ENCODE data around the gene METTL22. TPM values are rescaled to one million over a fixed set of nuclear protein-coding genes. Genes with fewer than 3 reads are reported as not detected.

METTL22 gene
- total RNA-seq, 1 donor from 2014 or later: 87.9 TPM

- H3K36me3 Mint-ChIP-seq (ENCODE audit: unreplicated experiment): no peaks in the 10 kb centered on the region
- H3K27ac Mint-ChIP-seq (ENCODE audit: unreplicated experiment): no peak overlapping the region
- peaks cover 7% of the 10 kb centered on the region for H3K9me3 Mint-ChIP-seq (ENCODE audit: unreplicated experiment)
- peaks cover 5% of the 10 kb centered on the region for H3K27me3 Mint-ChIP-seq (ENCODE audit: unreplicated experiment)
- H3K4me3 Mint-ChIP-seq (ENCODE audit: unreplicated experiment): no peak overlapping the region
- TF ChIP-seq CTCF (IDR thresholded peaks at IDR 0.05; ENCODE audit: partially characterized antibody, unreplicated experiment): no peak
- no peak for DNase-seq
- H3K4me1 Mint-ChIP-seq (ENCODE audit: low read depth, unreplicated experiment): no peaks in the 10 kb centered on the region
Observed at GRCh38 chr16:8583199-8583598, 38.3 kb upstream of the METTL22 start.

GRCh38 chr16:8583732-8584131, 37.8 kb upstream of the METTL22 start:
- no peak for DNase-seq
- no peaks in the 10 kb centered on the region for H3K36me3 Mint-ChIP-seq (ENCODE audit: unreplicated experiment)

GRCh38 chr16:8585041-8585440, 36.5 kb upstream of the METTL22 start:
- Mint-ChIP-seq H3K36me3 (ENCODE audit: unreplicated experiment) (no peaks in the 10 kb centered on the region), H3K27me3 (ENCODE audit: unreplicated experiment) (peaks cover 4% of the 10 kb centered on the region), H3K27ac (ENCODE audit: unreplicated experiment) (no peak overlapping the region), H3K4me1 (ENCODE audit: low read depth, unreplicated experiment) (no peaks in the 10 kb centered on the region), H3K9me3 (ENCODE audit: unreplicated experiment) (peaks cover 7% of the 10 kb centered on the region), H3K4me3 (ENCODE audit: unreplicated experiment) (no peak overlapping the region)
- no peak for TF ChIP-seq CTCF (IDR thresholded peaks at IDR 0.05; ENCODE audit: partially characterized antibody, unreplicated experiment)
- DNase-seq: no peak

More at GRCh38 chr16:8583732-8584131, 37.8 kb upstream of the METTL22 start:
- H3K4me3 Mint-ChIP-seq (ENCODE audit: unreplicated experiment): no peak overlapping the region
- H3K4me1 Mint-ChIP-seq (ENCODE audit: low read depth, unreplicated experiment): no peaks in the 10 kb centered on the region
- H3K27ac Mint-ChIP-seq (ENCODE audit: unreplicated experiment): no peak overlapping the region
- peaks cover 5% of the 10 kb centered on the region for H3K27me3 Mint-ChIP-seq (ENCODE audit: unreplicated experiment)
- peaks cover 7% of the 10 kb centered on the region for H3K9me3 Mint-ChIP-seq (ENCODE audit: unreplicated experiment)
- TF ChIP-seq CTCF (IDR thresholded peaks at IDR 0.05; ENCODE audit: partially characterized antibody, unreplicated experiment): no peak

GRCh38 chr16:8585857-8586256, 35.6 kb upstream of the METTL22 start:
- Mint-ChIP-seq H3K4me1 (ENCODE audit: low read depth, unreplicated experiment) (no peaks in the 10 kb centered on the region), H3K27me3 (ENCODE audit: unreplicated experiment) (peaks cover 4% of the 10 kb centered on the region), H3K4me3 (ENCODE audit: unreplicated experiment) (no peak overlapping the region), H3K9me3 (ENCODE audit: unreplicated experiment) (peaks cover 7% of the 10 kb centered on the region), H3K27ac (ENCODE audit: unreplicated experiment) (no peak overlapping the region), H3K36me3 (ENCODE audit: unreplicated experiment) (no peaks in the 10 kb centered on the region)
- no peak for DNase-seq
- TF ChIP-seq CTCF (IDR thresholded peaks at IDR 0.05; ENCODE audit: partially characterized antibody, unreplicated experiment): no peak

- no peaks in the 10 kb centered on the region for H3K4me1 Mint-ChIP-seq (ENCODE audit: low read depth, unreplicated experiment)
- no peak overlapping the region for H3K4me3 Mint-ChIP-seq (ENCODE audit: unreplicated experiment)
- H3K27me3 Mint-ChIP-seq (ENCODE audit: unreplicated experiment): peaks cover 4% of the 10 kb centered on the region
- no peak for TF ChIP-seq CTCF (IDR thresholded peaks at IDR 0.05; ENCODE audit: partially characterized antibody, unreplicated experiment)
- peaks cover 7% of the 10 kb centered on the region for H3K9me3 Mint-ChIP-seq (ENCODE audit: unreplicated experiment)
- DNase-seq: no peak
- no peaks in the 10 kb centered on the region for H3K36me3 Mint-ChIP-seq (ENCODE audit: unreplicated experiment)
- no peak overlapping the region for H3K27ac Mint-ChIP-seq (ENCODE audit: unreplicated experiment)
Observed at GRCh38 chr16:8587065-8587464, 34.4 kb upstream of the METTL22 start.
